Measurements from ENCODE around the gene LRRC47.
"Not testable (repeated sequence)": the region's sequence is repeated elsewhere in the genome, so short reads cannot be mapped to it uniquely, and the experiment has no call there.

The LRRC47 gene

DNA sequence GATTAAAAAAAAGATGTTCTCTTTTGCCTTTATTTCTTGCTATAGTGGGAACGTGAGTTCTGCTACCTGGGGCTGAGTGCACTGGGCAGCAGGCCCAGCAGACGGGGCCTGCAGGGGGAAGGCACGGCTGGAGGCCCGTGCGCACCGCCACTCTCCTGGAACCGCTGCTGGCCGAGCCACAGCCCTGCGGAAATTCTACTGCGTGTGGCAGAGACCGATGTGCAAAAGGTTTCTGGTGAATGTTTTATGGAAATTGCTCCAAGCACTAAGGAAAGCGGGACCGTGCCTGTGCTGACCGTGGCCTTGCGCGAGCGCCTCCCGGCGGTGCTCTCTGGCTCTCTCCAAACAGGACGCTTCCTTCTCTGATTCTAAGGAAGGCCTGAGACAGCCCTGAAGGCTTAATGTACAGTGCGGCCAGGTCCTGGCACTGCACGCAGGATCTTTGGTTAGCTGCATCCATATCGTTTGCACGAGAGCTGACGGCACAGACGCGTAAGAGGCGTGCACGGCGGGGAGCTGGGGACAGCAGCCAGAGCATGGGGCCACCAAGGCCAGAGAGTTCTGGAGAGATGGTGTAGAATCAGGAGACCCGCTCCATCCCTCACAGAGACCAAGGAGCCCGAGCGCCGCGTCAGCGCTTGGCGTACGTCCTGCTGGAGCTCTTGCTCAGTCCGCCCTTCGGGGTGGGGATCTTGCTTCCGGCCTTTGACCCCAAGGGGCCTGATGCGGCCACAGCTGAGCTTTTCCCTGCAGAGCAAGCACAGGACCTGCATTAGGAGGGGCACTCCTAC, 18.7 kb upstream of the LRRC47 start:
- DNase-seq: no peak

GRCh38 chr1:3814065-3814464, 17.8 kb upstream of the LRRC47 start:
- no peak for DNase-seq

- no peak for DNase-seq
Measured at GRCh38 chr1:3811595-3811911, 15.3 kb upstream of the LRRC47 start.

GRCh38 chr1:3810149-3810761, 14.0 kb upstream of the LRRC47 start:
- DNase-seq: not testable (repeated sequence)

DNA sequence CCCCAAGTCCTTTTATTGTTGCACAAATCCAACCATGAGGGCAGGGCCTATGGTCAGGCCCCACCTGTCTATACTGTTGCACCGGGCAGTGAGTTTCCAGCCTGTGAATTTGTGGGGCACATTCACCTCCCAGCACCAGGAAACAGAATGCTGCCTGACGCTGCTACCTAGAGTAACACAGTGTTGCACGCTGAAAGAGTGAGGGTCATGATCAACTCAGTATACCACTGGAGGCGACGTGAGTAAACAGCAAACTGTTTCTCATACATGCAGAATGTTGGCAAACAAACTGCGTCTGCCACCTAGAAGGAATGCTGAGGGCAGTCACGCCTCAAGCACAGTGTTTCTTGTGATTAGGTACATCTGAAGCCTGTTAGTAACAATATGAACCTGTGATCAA, 13.4 kb upstream of the LRRC47 start:
- DNase-seq: no peak

GRCh38 chr1:3807769-3808168, 11.5 kb upstream of the LRRC47 start:
- DNase-seq: no peak

DNA sequence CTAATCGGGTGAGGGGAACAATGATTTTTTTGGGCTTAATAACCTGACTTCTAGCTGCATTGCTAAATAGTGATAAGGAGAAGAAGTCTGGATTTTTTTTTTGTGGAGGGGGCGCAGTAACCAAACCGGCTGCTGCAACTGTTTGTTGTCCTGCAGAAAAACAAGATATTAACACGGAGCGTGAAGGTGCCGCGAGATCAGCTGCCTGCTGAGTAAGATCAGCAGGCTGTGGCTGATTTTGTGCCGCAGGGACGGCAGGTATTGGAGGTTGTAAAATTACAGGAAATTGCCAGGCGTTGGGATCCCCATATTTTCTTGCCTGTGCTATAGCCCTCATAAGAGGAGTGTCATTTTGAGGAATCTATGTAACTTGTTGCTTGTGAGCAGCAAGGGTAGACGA, 8.7 kb upstream of the LRRC47 start:
- no peak for DNase-seq

DNA sequence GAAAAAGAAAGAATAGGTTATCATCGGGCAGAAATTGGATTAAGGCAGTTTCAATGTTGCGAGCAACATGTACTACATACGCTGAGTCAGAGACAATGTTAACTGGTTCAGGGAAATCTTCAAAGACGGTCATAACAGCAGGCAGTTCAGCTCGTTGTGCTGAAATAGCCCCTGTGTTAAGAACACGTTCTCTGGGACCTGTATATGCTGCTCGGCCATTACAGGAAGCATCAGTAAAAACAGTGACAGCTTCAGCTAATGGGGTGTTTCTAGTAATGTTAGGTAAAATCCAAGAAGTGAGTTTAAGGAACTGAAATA, 8.3 kb upstream of the LRRC47 start:
- DNase-seq: not testable (repeated sequence)

DNA sequence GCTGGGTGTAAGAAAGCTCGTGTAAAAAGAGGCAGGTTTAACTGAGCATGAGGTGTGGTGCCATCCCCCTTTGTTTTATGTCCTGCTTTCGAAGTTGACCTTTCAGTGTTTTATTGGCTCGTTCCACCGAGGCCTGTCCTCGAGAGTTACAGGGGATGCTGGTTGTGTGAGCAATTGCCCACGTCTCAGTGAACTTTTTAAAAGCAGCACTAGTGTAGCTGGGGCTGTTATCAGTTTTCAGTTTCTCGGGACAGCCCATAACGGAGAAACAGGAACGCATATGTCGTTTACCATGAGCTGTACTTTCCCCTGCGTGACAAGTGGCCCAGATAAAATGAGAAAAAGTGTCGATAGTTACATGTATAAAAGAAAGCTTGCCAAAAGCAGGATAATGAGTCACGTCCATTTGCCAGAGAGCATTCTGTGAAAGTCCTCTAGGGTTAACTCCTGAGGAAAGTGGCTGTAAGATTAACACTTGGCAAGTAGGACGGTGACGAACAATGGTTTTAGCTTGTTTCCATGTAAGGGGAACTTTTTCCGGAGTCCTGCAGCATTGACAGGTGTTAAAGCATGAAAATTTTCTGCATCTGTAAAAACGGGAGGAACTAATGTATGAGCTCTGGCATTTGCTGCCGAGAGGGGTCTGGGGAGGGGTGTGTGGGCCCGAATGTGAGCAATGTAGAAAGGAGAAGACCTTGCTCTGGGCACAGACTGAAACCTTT, 7.8 kb upstream of the LRRC47 start:
- DNase-seq: no peak

DNA sequence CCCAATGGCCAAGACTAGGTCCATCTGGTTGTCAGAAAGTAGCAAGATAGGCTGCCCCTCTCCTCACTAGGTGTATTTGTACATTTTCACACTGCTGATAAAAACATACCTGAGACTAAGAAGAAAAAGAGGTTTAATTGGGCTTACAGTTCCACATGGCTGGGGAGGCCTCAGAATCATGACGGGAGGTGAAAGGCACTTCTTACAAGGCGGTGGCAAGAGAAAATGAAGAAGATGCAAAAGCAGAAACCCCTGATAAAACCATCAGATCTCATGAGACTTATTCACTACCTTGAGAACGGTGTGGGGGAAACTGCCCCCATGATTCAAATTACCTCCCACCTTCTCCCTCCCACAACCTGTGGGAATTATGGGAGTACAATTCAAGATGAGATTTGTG, 4.5 kb upstream of the LRRC47 start:
- not testable (repeated sequence) for DNase-seq

DNA sequence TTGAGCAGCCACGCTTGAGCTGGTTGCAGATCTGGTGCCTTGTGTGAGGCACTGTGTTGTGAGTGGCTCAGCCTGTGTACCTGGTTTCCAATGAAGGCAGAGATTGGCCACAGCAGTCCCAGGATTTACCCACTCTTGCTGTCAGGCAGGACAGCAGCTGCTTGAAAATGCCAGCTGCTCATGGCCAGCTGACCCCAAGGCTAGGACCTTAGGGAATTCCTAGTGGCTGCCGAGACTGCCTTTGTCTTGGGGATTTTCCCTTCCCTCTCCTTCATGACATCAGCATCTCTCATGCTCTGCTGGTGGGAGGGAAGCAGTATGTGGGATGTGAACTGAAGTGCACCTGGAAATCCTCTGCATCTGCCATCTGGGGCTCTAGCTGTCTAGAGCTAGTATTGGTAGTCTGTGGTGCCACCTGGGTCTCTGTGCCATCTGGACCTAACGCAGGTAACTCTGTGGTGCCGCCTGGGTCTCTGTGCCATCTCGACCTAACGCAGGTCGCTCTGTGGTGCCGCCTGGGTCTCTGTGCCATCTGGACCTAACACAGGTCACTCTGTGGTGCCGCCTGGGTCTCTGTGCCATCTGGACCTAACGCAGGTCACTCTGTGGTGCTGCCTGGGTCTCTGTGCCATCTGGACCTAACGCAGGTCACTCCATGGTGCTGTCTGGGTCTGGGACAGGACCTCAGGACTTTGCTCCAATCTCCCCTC, 3.8 kb upstream of the LRRC47 start:
- DNase-seq: no peak

DNA sequence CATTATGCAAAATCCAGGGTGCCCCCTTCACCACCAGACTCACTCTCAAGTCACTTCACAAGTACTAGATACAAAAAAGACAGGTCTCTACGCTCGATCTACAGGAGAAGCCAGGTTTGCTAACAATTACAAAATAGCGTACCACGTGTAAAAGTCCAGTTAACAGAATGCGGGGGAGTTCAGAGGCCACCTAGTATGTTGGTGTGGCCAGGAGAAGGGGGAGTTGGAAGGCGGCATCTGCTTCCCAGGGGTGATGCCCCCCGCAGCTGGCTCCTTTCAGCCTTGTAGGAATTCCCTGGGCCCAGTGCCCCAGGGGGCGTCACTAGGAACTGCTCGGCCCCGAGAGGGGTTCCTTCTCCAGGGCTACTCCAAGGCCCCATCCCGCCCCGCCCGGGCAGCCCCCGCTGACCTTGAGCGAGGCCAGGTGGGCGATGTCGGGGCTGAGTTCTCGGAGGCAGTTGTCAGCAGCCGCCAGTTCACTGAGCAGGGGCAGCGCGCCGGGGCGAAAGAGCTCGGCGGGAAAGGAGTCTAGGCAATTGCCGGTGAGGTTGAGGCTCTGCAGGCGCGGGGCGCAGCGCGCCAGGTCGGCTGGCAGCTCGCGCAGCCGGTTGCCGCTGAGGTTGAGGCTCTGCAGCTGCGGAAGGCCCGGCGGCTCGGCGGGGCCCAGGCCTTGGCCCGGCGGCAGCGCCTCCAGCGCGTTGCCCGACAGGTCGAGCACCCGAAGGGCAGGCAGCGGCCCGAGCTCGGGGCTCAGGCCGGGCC, 664 bp downstream of the LRRC47 start:
- no peak for DNase-seq

DNA sequence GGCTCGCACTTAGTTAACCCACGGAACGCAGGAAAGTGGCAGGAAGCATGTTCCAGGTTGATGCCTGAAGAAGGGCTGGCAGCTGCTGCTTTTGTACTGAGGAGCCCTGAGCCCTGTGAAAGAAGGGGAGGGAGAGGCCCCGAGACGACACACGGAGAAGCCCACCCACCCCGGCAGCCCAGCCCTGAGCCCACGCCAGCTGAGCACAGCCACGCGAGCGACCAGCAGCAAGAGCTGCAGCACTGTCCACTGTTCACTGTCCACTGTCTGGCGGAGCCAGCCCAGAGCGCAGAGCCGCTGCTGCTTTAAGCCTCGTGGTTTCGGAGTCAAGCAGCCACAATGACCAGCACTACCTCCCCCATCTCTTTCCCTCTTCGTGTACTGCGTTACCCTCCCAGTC, 5.3 kb downstream of the LRRC47 start:
- no peak for DNase-seq

DNA sequence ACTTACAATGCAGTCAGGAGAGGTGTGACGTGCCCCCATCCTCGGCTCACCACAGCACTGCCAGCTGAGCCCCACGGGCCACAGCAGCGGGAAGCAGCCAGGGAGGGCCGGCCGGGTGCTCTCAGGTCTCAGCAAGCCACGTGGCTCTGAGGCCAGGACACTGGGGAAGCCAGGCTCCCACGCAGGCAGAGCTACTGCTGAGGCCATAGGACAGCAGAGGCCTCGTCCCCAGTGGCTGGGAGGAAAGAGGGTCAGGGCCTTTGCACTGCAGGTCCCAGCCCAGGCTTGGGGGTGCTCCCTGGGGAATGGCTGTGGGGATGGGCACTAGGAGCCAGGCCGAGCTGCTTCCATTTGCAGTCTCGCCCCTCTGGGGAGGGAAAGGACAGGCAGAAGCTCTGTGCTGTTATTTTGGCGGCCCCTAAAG, 5.8 kb downstream of the LRRC47 start:
- no peak for DNase-seq

DNA sequence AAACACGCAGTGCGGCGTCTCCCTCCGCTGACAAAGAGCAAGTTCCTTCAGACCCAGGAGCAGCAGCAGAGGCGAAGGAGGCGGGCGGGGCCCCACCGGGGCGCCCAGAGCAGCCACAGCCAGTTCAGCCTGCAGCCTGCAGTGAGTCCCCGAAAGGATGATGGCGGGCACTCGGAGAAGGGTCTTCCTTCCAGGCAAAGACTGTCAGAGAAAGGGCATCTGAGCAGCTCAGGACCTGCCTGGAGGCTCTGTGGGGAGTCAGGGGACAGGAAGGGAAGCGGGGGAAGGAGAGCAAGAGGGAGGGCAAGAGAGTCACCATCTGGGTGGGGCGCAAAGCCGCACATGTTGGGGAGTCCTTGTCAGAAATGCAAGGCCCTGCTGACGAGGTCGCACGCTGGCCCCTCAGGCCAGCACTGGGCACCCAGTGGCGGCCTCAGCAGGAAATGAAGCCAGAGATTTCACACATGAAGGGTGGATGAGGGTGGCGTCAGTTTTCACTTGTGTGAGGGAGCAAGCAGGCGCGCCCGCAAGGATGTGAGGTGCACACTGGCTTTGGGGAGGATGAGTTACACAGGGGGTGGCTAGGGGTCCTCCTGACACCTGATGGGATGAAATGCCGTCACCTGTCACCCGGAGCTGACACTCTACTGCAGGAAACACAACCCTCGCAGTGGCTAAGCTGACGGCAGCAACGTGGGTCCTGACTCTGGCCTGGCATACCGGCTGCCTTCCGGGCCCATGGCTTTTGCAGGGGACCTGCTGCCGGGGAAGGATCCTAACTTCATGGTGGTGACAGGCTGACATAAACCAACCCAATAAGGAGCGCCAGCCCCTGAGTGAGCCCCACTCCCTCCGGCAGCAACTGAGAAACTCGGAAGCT, 6.6 kb downstream of the LRRC47 start:
- DNase-seq: no peak

- DNase-seq: no peak
Measured at GRCh38 chr1:3788756-3789420, 7.4 kb downstream of the LRRC47 start.

DNA sequence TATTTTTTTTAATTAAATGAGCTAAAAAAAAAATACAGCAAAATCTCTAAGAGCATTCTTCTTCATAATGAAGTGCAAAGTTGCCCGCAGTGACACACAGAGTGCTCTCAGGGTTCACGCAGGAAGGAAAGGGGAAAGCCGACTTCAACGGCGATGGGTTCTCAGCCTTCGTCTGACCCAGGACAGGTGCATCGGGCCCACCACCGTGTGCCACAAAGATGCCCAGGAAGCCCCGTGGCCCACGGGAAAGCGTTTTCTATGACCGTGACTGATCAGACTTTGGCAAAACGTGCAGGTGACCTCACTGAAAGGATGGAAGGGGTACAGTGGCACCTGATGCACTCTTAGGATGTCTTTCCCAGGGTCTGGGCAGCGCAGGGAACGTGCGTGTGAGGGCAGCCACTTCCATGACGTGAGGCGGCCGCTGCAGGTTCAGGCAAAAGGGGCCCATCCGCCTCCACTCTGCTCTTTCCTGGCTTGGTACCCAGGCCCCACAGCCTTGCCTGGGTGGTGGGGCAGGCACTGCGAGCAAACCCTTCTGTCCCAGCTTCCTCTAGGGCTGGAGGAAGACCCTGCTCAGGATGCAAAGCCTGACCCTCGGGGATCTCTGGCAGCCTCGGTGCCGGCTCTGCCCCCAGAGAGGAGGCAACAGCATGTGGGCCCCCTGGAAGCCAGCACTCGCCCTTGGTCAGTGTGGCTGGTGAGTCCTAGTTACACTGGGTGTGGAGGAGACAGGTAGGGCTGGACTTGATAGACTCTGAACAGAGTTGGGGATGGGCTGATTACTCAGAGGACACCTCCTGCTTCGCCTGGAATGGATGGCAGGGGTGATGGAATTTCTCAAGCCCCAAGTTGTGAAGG, 8.3 kb downstream of the LRRC47 start:
- DNase-seq: no peak

GRCh38 chr1:3787349-3787715, 9.0 kb downstream of the LRRC47 start:
- DNase-seq: no peak

DNA sequence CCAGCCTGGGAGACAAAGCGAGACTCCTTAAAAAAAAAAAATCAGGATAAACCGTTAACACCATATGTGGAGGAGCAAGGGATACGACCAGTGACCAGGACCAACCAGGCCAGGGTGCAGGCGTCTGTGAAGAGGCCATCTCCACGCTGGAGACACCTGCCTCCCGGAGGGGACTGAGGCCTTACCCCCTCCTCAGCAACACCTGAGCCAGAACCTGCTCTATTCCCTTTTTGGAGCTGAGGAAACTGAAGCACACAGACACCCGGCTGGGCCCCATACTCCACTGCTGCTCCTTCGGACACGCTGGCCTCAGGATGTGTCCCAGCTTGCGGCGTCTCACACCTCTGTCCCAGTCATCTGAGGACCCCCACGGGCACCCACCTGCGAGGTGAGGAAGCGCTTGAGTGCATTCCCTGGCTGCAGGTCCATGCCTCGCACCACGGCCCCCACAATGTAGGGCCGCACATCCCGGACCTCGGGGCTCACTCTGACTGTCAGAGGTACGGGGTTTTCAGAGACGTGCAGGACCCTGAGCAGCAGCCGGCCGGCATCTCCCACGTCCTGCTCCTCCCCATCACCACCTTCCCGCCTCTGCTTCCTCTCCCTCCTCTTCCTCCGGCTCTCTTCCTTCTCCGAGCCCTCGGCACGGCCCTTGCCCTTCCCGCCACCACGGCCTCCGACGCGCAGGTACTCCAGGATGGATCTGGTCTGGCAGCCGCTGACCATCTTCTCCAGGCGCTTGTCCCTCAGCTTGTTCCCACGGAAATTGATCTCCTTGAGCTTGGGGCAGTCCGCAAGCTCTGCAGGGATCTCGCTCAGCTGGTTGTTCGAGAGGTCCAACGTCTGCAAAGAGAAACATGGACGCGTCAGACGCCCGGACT, 9.6 kb downstream of the LRRC47 start:
- no peak for DNase-seq

Data from NCI-H526 treated with DMSO at 0.1 percent for 48 hours (cell line).